KMS-11 (cell line): ENCODE measurements around the gene CASP6.

Experiments
- H2AFZ ChIP-seq: fragments of 200-600 bp; sonication (generic); 2 replicates; pipeline ENCODE4 v1.6.1; 2016; ENCODE audit warnings: antibody characterized with exemption, mixed run types, low read depth
- H3K27ac ChIP-seq: fragments of 200-600 bp; sonication (generic); 2 replicates; pipeline ENCODE4 v1.6.1; 2016; ENCODE audit warnings: mild to moderate bottlenecking, mixed run types
- H3K27me3 ChIP-seq: fragments of 200-600 bp; sonication (generic); 2 replicates; pipeline ENCODE4 v1.6.1; 2017; ENCODE audit warnings: mild to moderate bottlenecking, low read depth, mixed run types, moderate library complexity; ENCODE audit not compliant: insufficient read depth
- H3K36me3 ChIP-seq: fragments of 200-600 bp; sonication (generic); 2 replicates; pipeline ENCODE4 v1.6.1; 2017; ENCODE audit warnings: mild to moderate bottlenecking, mixed run types; ENCODE audit not compliant: insufficient read depth
- H3K4me1 ChIP-seq: fragments of 200-600 bp; sonication (generic); 2 replicates; pipeline ENCODE4 v1.6.1; 2016; ENCODE audit warnings: mild to moderate bottlenecking, low read depth, mixed run types; ENCODE audit not compliant: poor library complexity, severe bottlenecking
- H3K4me2 ChIP-seq: fragments of 200-600 bp; sonication (generic); 2 replicates; pipeline ENCODE4 v1.7.0; 2016; ENCODE audit warnings: mild to moderate bottlenecking, mixed run types
- H3K4me3 ChIP-seq: fragments of 200-600 bp; sonication (generic); IDR thresholded peaks from 2 replicates; pipeline ENCODE4 v1.6.1; 2017; ENCODE audit warnings: low read depth, low read length, mixed read lengths; ENCODE audit not compliant: insufficient read depth
- H3K79me2 ChIP-seq: fragments of 200-600 bp; sonication (generic); 2 replicates; pipeline ENCODE4 v1.6.1; 2016; ENCODE audit warnings: low read depth, mixed run types; ENCODE audit not compliant: insufficient read depth
- H3K9ac ChIP-seq: fragments of 200-600 bp; sonication (generic); 2 replicates; pipeline ENCODE4 v1.6.1; 2016; ENCODE audit warnings: mild to moderate bottlenecking, mixed run types
- H4K20me1 ChIP-seq: fragments of 200-600 bp; sonication (generic); 2 replicates; pipeline ENCODE4 v1.6.1; 2016; ENCODE audit warnings: mild to moderate bottlenecking, mixed run types; ENCODE audit not compliant: insufficient read depth
- TF ChIP-seq, protein P1 (sequence below): fragments of 200-600 bp; sonication (generic); conservative IDR thresholded peaks from 2 replicates; pipeline ENCODE4 v1.6.1; 2017; ENCODE audit warnings: low read depth, mild to moderate bottlenecking, antibody characterized with exemption, low read length, moderate library complexity, mixed read lengths

CASP6 gene

DNA sequence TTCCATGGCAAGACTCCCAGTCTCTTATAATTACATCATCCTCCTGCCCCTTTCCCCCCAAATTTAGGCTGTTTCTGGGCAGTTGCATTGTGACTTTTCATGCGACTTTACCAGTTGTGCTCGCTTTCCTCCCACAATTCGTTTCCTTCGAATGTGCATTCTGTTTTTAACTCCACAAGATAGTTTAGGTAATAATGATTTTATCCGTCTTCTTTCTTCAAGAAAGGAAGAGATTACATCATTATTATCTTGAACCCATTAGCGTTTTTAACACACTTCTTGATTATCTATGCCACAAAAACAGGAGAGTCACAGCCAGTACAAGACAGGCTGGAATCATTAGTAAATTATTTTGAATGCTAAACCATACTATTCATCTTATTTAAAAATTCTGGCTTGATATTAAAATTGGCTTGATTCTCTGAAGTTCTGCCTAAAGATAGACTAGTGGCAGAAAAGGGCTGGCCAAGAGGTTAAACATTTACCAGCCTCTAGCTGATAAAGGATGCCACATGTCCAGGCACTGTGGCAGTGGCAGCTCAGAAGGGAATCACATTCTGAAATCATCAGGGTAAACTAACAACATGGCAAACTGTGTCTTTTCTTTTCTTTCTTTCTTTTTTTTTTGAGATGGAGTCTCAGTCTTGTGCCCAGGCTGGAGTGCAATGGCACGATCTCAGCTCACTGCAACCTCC is 46.3 kb upstream of the CASP6 start:
- Histone ChIP-seq H3K9ac (no peak overlapping the region), H2AFZ (no peak overlapping the region), H3K4me1 (no peaks in the 10 kb centered on the region), H3K27me3 (no peaks in the 10 kb centered on the region), H3K27ac (no peak overlapping the region), H3K4me2 (no peak overlapping the region), H4K20me1 (no peaks in the 10 kb centered on the region), H3K4me3 (no peak overlapping the region), H3K36me3 (no peaks in the 10 kb centered on the region), H3K79me2 (no peaks in the 10 kb centered on the region)
- TF ChIP-seq, protein P1, sequence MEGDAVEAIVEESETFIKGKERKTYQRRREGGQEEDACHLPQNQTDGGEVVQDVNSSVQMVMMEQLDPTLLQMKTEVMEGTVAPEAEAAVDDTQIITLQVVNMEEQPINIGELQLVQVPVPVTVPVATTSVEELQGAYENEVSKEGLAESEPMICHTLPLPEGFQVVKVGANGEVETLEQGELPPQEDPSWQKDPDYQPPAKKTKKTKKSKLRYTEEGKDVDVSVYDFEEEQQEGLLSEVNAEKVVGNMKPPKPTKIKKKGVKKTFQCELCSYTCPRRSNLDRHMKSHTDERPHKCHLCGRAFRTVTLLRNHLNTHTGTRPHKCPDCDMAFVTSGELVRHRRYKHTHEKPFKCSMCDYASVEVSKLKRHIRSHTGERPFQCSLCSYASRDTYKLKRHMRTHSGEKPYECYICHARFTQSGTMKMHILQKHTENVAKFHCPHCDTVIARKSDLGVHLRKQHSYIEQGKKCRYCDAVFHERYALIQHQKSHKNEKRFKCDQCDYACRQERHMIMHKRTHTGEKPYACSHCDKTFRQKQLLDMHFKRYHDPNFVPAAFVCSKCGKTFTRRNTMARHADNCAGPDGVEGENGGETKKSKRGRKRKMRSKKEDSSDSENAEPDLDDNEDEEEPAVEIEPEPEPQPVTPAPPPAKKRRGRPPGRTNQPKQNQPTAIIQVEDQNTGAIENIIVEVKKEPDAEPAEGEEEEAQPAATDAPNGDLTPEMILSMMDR, result no peak

DNA sequence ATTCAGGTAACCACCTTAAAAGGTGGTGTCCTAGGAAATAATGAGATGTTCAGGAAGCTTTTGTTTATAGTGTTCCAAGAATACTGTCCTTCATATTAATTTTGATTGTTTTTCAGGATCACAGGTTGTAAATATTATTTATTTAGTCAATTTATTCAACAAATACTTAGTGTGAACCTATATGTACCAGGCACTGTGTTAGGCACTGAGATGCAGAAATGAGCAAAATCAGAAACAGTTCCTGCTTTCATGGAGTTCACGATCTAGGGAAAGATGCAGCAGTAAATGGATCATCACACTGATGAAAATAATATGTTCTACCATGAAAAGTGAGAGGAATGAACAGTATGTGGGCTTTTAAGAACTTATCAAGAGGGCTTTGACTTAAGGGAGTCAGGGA is 44.9 kb upstream of the CASP6 start:
- Histone ChIP-seq H3K4me3 (no peak overlapping the region), H3K4me1 (no peaks in the 10 kb centered on the region), H3K79me2 (no peaks in the 10 kb centered on the region), H3K27ac (no peak overlapping the region), H3K27me3 (no peaks in the 10 kb centered on the region), H3K36me3 (no peaks in the 10 kb centered on the region), H3K9ac (no peak overlapping the region), H3K4me2 (no peak overlapping the region), H4K20me1 (no peaks in the 10 kb centered on the region), H2AFZ (no peak overlapping the region)
- TF ChIP-seq, protein P1, result no peak

DNA sequence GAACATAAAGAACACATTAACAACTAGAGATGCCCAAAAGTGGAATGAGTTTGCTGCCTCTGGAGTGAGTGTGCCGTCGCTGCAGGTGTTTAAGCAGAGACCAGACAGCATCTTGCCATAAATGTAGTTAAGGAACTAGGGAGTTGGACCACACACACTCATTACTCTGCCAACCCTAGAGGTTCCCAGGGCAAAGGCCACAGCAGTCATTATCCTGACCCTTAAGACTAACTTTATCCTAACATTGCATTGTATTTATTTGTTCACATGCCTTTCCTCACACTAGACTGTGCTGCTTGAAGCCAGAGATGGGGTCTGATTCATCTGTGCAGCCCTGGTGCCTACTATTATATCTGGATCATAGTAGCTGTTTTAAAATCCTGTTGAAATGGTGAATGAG is 43.5 kb upstream of the CASP6 start:
- TF ChIP-seq, protein P1, result no peak
- no peak overlapping the region for H3K4me2 ChIP-seq

DNA sequence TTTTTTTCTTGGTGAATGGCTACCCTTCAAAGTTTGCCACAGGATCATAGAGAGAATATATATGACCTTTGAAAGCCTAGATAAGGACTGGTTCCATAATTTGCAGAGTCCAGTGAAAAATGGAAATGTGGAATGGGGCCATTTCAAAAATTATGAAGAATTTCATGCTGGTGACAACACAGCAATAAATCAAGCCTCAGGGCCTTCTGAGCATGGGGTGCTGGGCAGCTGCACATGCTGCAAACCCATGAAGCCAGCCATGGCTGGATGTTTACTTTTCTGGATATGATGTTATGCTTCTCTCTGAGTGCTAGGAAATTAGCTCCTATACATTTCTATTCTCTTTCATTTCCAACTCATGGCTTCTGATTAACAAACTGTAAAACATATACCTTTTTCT is 42.6 kb upstream of the CASP6 start:
- no peak overlapping the region for H3K4me2 ChIP-seq

More for the DNA sequence above, 43.5 kb upstream of the CASP6 start:
- H3K27ac ChIP-seq, result no peak overlapping the region
- no peaks in the 10 kb centered on the region for H4K20me1 ChIP-seq
- H3K27me3 ChIP-seq, result no peaks in the 10 kb centered on the region
- no peak overlapping the region for H2AFZ ChIP-seq
- H3K4me1 ChIP-seq, result no peaks in the 10 kb centered on the region
- no peak overlapping the region for H3K4me3 ChIP-seq
- no peaks in the 10 kb centered on the region for H3K79me2 ChIP-seq
- H3K9ac ChIP-seq, result no peak overlapping the region
- H3K36me3 ChIP-seq, result no peaks in the 10 kb centered on the region

More for the DNA sequence above, 42.6 kb upstream of the CASP6 start:
- Histone ChIP-seq H3K4me1 (no peaks in the 10 kb centered on the region), H3K9ac (no peak overlapping the region), H3K79me2 (no peaks in the 10 kb centered on the region), H3K27ac (no peak overlapping the region), H3K36me3 (no peaks in the 10 kb centered on the region), H2AFZ (no peak overlapping the region), H3K27me3 (no peaks in the 10 kb centered on the region), H3K4me3 (no peak overlapping the region), H4K20me1 (no peaks in the 10 kb centered on the region)
- TF ChIP-seq, protein P1, result no peak
